CD4-positive, alpha-beta T cell treated with Interleukin-17A for 4 hours (primary cell): ENCODE data around the gene ITPA.

ENCODE experiments used
- DNase-seq: peaks from one replicate; pipeline ENCODE4 v3.0.0-alpha.2; 2020; ENCODE audit warnings: mixed read lengths

The ITPA gene

GRCh38 chr20:3209257-3209945 lies at the start of gene ITPA:
ITPA (plus strand) TSS chr20:3209498; CDS start chr20:3209552, 54 bp downstream.
- DNase-seq = peak; percentile 70

GRCh38 chr20:3160418-3160817 lies 48.9 kb upstream of the ITPA start:
- no peak for DNase-seq

- DNase-seq = no peak
These were observed 47.8 kb upstream of the ITPA start for GRCh38 chr20:3161316-3162079.

GRCh38 chr20:3162080-3162611 lies 47.2 kb upstream of the ITPA start:
- DNase-seq = no peak

- no peak for DNase-seq
These were observed 45.9 kb upstream of the ITPA start for GRCh38 chr20:3163099-3164042.

GRCh38 chr20:3164043-3164762 lies 45.1 kb upstream of the ITPA start:
- no peak for DNase-seq

GRCh38 chr20:3164763-3165410 lies 44.4 kb upstream of the ITPA start:
- DNase-seq = no peak

- peak; percentile 31 for DNase-seq
These were observed 43.6 kb upstream of the ITPA start for GRCh38 chr20:3165473-3166337.

- DNase-seq = no peak
These were observed 42.9 kb upstream of the ITPA start for GRCh38 chr20:3166338-3166912.

GRCh38 chr20:3166913-3167342 lies 42.4 kb upstream of the ITPA start:
- DNase-seq = no peak

- no peak for DNase-seq
These were observed 41.6 kb upstream of the ITPA start for GRCh38 chr20:3167738-3168078.

- DNase-seq = peak; percentile 56
These were observed 41.0 kb upstream of the ITPA start for GRCh38 chr20:3168079-3168828.

GRCh38 chr20:3168829-3169590 lies 40.3 kb upstream of the ITPA start:
- no peak for DNase-seq

- DNase-seq = no peak
These were observed 37.7 kb upstream of the ITPA start for GRCh38 chr20:3171391-3172125.

- no peak for DNase-seq
These were observed 37.0 kb upstream of the ITPA start for GRCh38 chr20:3172126-3172932.

- peak; percentile 91 for DNase-seq
These were observed 36.2 kb upstream of the ITPA start, which contains the start of gene LZTS3 for GRCh38 chr20:3172933-3173609. LZTS3 (minus strand) TSS chr20:3173549; CDS start chr20:3167163, 6,386 bp downstream.
